HG03025 (cell line): Measurements from ENCODE around the gene PTPN23.
"Not testable (repeated sequence)": the region's sequence is repeated elsewhere in the genome, so short reads cannot be mapped to it uniquely, and the experiment has no call there.

ENCODE experiments used
- ATAC-seq: cut with Tn5 transposase; IDR thresholded peaks from one replicate; pipeline ENCODE4 v1.9.1; 2021; ENCODE audit warnings: mild to moderate bottlenecking, moderate library complexity; ENCODE audit not compliant: unreplicated experiment, low FRiP score

PTPN23 gene

DNA sequence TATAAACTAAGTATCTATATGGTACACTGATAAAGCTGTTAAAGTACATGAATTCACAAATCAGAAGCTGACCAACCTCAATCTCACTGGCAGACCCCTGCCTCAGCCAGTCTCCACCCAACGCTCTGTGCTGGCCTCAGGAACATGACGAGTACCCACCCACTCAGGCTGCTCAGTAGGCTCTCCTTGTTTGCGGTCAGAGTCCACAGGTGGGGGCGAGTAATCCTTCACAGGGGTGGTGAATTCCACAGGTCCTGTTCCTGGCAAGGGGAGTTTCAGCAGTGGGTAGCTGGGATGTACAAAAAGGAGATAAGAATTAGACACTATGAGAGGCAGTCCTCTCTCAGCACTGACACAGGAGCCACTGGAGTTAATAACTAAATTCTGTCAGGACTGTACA is 54.0 kb downstream of the PTPN23 start:
- no peak for ATAC-seq

DNA sequence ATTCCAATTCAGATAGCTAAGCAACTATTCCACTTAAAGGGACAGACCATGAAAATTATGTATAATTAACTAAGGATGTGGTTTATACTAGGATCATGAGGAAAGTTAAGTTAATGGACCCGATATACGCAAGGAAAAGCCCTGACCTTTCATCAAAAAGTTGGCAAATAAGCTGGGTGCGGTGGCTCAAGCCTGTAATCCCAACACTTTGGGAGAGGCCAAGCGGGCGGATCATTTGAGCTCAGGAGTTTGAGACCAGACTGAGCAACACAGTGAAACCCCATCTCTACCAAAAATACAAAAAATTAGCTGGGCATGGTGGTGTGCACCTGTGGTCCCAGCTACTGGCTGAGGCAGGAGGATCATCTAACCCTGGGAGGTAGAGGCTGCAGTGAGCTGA is 55.4 kb downstream of the PTPN23 start:
- no peak for ATAC-seq

DNA sequence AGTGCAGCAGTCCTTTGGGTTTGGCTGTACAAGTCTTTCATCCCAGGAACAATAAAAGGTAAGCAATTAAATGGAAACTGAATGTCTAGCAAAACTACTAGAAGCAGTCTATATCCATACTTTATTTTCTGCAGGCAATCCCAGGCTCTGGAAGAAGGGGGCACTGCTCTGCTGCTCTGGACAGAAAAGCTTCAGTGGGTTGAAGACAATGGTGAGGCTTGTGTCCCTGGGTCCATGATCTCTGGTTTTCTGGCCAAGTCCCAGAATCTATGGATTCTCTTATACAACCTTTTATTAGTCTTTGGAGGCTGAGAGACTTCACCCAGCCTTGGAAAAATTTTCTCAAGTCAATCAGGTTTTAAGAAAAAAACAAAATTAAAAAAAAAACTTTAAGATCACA is 59.3 kb downstream of the PTPN23 start:
- ATAC-seq: no peak

DNA sequence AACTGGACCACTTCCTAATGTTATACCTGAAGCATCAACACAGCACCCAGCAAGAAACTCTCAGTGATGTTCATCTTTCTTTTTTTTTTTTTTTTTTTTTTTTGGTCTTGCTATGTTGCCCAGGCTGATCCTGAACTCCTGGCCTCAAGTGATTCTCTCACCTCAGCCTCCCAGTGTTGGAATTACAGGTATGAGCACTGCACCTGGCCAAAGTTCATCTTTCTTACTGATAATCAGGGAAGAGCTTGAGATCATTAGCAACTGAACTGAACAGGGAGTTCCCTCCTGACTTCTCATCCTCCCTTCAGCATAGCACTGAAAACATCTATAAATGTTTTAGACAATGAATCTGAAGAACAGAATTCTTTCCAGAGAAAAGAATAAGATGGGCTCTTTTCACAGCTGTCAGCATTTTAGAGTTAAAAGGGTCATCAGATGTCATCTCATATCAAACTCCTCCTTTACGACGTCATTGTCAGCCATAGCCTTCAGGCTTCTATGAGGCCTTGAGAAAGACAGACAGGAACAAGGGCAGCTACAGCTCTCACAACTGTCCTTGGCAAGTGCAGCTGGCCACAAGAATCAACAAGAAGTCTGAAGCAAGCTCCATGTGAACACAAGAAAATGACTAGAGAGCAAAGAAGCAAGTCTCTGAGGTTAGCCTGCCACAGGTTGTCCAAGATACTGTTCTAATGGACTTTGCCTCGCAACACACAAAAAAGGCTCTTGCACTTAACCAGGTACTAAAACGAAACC is 61.2 kb downstream of the PTPN23 start:
- ATAC-seq: no peak

DNA sequence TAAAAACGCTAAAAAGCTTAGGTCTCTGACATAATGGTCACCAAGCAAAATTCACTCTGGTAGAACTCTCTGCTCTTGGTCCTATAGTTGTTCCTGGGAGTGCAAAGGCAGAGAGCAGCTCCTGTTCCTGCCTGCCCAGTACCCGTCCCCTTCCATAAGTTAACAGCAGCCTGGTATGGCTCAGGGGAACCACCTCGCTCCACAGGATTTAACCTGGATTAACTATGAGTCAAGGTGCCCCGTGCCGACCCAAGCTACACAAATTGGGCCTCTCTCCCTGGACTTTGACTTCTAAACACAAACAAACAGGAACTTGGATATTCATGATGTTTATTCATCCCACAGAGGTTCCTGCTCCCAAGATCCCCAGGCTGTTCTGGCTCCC is 62.8 kb downstream of the PTPN23 start:
- no peak for ATAC-seq

DNA sequence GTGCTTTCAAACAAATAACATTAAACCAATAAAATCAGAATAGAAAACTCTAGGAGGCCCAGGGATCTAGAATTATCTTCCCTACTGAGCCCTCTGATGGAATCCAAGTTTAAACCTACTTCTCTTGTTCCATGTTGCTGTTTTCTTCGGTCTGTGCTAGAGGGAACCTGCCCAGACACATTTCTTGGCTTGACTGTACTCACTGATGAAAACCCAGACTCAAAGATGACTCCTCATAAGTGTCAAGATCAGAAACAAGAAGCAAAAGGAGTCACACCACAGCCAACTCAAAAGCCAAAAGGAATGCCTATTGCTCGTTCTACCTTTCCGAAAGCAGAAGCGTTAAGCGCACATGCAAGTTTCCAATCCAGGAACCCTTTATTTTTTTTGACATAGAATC is 63.3 kb downstream of the PTPN23 start:
- ATAC-seq: no peak

DNA sequence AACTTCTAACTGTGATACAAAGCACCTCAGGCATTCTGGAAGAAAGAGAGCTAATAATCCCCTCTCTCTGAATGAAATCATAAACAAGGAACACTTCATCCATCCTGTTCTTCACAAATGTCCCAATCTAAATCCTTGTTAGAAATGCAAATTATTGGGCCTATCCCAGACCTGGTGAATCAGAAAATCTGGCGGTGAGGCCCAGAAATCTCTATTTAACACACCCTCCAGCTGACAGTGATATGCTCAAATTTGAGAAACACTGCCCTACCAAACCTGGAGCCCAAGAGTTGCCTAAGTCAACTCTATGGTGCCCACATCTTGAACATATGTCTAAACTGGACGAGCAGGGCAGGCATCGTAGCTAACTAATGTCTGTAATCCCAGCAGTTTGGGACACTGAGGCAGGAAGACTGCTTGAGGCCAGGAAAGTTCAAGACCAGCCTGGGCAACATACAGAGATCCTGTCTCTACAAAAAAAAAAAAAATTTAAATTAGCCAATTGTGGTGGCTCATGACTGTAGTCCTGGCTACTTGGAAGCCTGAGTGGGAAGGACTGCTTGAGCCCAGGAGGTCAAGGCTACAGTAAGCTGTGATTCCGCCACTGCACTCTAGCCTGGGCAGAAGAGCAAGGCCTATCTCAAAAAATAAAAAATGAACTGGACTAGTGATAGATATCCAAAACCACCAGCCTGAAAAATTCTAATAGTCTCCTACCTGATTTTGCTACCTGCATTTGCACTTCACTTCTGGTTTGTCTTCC is 71.8 kb downstream of the PTPN23 start:
- no peak for ATAC-seq

DNA sequence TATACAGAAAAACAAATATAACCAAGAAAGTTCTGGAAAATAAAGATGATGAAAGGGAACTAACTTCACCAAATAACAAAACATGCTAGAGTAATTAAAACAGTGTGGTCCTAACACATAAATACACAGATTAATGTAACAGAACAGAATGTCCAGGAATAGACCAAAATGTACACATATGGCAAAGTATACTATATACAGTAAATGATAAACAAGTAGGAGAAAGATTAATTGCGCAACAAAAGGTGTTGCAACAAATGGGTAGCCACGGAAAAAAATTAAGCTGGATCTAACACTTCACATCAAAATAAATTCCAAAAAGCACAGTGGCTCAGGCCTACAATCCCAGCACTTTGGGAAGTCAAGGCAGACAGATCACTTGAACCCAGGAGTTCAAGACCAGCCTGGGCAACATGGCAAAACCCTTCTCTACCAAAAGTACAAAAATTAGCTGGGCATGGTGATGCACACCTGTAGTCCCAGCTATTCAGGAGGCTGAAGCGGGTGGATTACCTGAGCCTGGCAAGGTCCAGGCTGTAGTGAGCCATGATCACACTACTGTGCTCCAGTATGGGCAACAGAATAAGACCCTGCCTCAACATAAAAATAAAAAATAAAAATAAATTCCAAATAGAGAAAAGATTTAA is 75.1 kb downstream of the PTPN23 start:
- ATAC-seq: no peak

DNA sequence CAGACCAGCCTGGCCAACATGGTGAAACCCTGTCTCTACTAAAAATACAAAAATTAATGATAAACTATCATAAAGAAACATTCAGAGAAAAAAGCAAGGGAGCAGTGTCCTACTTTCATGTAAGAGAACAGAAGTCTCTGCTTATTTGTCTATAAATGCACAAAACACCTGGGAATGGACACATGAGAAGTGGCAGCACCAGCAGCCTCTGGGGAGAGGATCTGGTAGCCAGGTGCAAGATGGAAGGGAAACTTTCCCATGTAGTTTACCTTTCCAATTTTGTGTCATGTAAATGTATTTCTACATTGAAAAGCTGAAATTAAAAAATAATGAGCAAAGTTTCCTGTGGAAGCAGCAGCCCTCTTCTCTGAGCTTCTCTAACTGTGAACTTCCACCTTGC is 76.2 kb downstream of the PTPN23 start:
- ATAC-seq: no peak

DNA sequence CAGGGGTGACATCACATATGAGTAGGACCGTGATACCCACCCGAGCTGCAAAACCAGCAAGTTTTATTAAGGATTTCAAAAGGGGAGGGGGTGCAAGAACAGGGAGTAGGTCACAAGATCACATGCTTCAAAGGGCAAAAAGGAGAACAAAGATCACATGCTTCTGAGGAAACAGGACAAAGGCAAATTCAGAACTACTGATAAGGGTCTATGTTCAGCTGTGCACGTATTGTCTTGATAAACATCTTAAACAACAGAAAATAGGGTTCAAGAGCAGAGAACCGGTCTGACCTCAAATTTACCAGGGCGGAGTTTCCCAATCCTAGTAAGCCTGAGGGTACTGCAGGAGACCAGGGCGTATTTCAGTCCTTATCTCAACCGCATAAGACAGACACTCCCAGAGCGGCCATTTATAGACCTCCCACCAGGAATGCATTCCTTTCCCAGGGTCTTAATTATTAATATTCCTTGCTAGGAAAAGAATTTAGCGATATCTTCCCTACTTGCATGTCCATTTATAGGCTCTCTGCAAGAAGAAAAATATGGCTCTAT is 78.8 kb downstream of the PTPN23 start:
- ATAC-seq: not testable (repeated sequence)
